ENCODE data around the gene TDP2.
A peak's percentile ranks its signal among the peaks of the same experiment; 100 is the strongest.
"Not testable (repeated sequence)": the region's sequence is repeated elsewhere in the genome, so short reads cannot be mapped to it uniquely, and the experiment has no call there.

Gene TDP2, protein sequence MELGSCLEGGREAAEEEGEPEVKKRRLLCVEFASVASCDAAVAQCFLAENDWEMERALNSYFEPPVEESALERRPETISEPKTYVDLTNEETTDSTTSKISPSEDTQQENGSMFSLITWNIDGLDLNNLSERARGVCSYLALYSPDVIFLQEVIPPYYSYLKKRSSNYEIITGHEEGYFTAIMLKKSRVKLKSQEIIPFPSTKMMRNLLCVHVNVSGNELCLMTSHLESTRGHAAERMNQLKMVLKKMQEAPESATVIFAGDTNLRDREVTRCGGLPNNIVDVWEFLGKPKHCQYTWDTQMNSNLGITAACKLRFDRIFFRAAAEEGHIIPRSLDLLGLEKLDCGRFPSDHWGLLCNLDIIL

DNA sequence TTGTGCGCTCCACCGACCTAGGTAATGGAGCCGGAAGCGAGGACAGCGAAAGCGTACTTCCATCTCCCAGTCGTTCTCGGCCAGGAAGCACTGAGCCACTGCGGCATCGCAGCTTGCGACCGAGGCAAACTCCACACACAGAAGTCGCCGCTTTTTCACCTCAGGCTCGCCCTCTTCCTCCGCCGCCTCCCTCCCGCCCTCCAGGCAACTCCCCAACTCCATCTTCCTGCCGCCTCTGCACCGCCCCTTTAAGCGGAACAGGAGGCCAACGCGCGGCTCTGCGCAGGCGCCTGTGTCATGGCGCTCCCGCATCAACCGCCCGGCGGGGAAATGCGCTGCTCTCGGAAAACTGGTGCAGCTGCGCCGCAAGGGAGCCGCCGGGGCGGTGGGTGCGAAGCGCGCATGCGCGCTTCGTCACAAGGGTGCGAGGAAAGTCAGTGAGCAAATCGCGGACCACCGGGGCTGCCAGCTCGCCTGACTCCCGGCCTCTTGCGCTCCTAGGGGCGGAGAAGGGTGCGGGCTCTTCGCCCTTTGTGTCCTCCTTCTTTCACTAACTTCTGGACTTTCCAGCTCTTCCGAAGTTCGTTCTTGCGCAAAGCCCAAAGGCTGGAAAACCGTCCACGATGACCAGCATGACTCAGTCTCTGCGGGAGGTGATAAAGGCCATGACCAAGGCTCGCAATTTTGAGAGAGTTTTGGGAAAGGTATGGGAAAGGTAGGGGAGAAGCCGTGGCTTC lies at the start of gene TDP2, which contains the start of gene ACOT13:
TSS of gene TDP2 (minus strand) at position 259 of the 737 bp plus-strand sequence. CDS start at position 222, 37 bp downstream.
TSS of gene ACOT13 (plus strand) at position 437 of the 737 bp plus-strand sequence. CDS start at position 624, 187 bp downstream.
- H3K36me3 Mint-ChIP-seq (ENCODE audit: low read depth) = peaks cover 51% of the 10 kb centered on the region
- peak within 1 kb of the TSS; percentile 91 for H3K27ac Mint-ChIP-seq
- no peaks in the 10 kb centered on the region for H3K27me3 Mint-ChIP-seq (ENCODE audit: low read depth)
- H3K9me3 Mint-ChIP-seq = peaks cover 17% of the 10 kb centered on the region
- H3K4me3 Mint-ChIP-seq = peak within 1 kb of the TSS; percentile 92
- peaks cover 35% of the 10 kb centered on the region for H3K4me1 Mint-ChIP-seq (ENCODE audit: low read depth)
- DNase-seq (ENCODE audit: low spot score) = peak; percentile 98

DNA sequence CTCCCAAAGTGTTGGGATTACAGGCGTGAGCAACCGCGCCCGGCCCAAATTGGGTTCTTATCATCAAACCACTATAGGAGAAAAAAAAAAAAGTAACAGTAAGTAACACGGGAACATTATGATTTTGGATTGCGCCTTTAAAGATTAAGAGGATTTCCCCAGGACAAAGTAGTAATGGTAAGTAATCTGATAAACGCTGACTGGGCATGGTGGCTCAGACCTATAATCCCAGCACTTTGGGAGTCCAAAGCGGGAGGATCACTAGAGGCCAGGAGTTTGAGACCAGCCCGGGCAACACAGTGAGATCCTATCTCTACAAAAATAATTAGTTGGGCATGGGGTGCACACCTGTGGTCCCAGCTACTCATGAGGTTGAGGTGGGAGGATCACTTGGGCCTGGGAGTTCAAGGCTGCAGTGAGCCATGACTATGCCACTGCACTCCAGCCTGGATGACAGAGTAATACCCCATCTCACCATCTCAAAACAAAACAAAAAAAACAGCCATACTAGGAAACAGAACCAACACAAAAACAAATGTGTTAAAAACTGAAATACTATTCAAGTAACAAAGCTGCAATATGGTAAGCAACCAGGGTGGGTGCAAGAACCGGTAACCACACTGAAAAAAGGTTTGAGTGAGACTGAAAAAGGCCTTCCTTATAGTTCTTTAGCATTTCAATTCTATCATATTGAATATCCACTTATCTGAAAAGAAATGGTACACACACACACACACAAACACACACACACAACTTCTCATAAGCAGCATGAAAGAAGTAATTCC lies 44.0 kb upstream of the TDP2 start:
- Mint-ChIP-seq H3K36me3 (ENCODE audit: low read depth) (peaks cover 82% of the 10 kb centered on the region), H3K4me3 (no peak overlapping the region), H3K9me3 (no peaks in the 10 kb centered on the region), H3K27me3 (ENCODE audit: low read depth) (no peaks in the 10 kb centered on the region), H3K27ac (no peak overlapping the region), H3K4me1 (ENCODE audit: low read depth) (peaks cover 25% of the 10 kb centered on the region)
- DNase-seq (ENCODE audit: low spot score) = no peak

DNA sequence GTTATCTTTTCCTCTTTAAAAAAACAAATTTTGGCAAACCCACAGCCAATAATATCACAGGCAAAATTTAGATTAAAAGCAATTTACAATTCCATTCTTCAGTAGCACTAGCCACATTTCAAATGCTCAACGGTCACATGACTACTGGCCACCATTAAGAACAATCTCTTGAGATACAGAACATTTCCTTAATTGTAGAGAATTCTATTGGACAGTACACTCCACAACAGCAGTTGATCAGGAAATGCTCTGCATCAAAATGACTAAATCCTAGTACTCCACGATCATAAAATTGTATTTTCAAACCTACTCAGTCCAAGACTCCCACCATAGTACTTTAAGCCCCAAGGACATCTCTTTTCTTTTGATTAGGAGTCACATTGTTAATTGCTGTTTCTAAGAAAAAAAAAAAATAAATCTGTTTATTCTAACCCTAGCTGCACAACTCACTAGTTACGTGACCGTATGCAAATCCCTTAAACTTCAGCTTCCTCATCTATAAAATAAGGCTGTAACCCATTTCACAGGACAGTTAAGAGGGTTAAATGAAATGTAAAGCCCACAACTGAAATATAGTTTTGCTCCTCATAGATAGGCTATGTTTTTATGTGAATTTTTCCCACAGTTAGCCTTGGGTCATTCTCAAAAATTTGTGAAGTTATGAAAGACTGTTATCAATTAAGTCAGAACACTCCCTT lies 42.5 kb upstream of the TDP2 start:
- no peak for DNase-seq (ENCODE audit: low spot score)
- no peak overlapping the region for H3K4me3 Mint-ChIP-seq
- H3K4me1 Mint-ChIP-seq (ENCODE audit: low read depth) = peaks cover 17% of the 10 kb centered on the region
- H3K27ac Mint-ChIP-seq = no peak overlapping the region
- peaks cover 80% of the 10 kb centered on the region for H3K36me3 Mint-ChIP-seq (ENCODE audit: low read depth)
- H3K9me3 Mint-ChIP-seq = no peaks in the 10 kb centered on the region
- no peaks in the 10 kb centered on the region for H3K27me3 Mint-ChIP-seq (ENCODE audit: low read depth)

DNA sequence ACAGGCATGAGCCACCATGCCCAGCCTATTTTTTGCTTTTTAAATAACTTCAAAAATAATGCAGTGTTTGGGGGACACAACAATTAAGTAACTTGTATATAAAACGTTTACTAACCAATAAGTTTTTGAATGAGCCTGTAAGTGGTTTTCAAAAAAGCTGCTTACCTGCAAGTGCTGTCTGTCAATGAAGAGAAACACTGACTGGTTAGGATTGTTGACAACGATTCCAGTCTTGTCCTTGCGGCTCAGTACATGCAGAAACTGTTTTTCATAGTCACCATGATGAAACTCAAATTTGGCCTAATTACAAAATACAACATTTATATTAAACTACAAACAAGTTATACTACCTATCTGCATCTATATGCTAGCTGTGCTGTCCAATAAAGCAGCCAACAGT lies 41.9 kb upstream of the TDP2 start:
- no peak overlapping the region for H3K4me3 Mint-ChIP-seq
- H3K9me3 Mint-ChIP-seq = no peaks in the 10 kb centered on the region
- no peak overlapping the region for H3K27ac Mint-ChIP-seq
- H3K4me1 Mint-ChIP-seq (ENCODE audit: low read depth) = peaks cover 17% of the 10 kb centered on the region
- no peaks in the 10 kb centered on the region for H3K27me3 Mint-ChIP-seq (ENCODE audit: low read depth)
- no peak for DNase-seq (ENCODE audit: low spot score)
- H3K36me3 Mint-ChIP-seq (ENCODE audit: low read depth) = peaks cover 79% of the 10 kb centered on the region

DNA sequence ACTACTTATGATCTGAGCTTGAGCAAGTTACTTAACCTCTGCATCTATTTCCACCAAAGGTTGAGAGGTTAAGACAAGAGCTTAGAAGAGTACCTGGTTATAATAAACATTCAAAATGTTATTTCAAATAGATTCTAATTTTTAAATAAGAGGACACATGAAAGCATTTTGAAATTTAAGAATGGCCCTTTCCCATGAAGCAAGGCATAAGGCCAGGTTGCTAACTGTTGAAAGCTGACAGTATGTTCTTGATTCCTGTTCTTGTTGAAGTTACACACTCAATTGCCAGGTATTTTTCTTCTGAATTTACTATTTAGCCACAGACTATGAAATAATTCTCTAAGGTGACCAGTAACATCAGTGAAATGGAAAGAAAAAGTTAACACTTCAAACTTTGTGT lies 37.8 kb upstream of the TDP2 start:
- no peaks in the 10 kb centered on the region for H3K27me3 Mint-ChIP-seq (ENCODE audit: low read depth)
- H3K4me3 Mint-ChIP-seq = no peak overlapping the region
- H3K36me3 Mint-ChIP-seq (ENCODE audit: low read depth) = peaks cover 73% of the 10 kb centered on the region
- no peak for DNase-seq (ENCODE audit: low spot score)
- peaks cover 13% of the 10 kb centered on the region for H3K4me1 Mint-ChIP-seq (ENCODE audit: low read depth)
- no peaks in the 10 kb centered on the region for H3K9me3 Mint-ChIP-seq
- H3K27ac Mint-ChIP-seq = no peak overlapping the region

DNA sequence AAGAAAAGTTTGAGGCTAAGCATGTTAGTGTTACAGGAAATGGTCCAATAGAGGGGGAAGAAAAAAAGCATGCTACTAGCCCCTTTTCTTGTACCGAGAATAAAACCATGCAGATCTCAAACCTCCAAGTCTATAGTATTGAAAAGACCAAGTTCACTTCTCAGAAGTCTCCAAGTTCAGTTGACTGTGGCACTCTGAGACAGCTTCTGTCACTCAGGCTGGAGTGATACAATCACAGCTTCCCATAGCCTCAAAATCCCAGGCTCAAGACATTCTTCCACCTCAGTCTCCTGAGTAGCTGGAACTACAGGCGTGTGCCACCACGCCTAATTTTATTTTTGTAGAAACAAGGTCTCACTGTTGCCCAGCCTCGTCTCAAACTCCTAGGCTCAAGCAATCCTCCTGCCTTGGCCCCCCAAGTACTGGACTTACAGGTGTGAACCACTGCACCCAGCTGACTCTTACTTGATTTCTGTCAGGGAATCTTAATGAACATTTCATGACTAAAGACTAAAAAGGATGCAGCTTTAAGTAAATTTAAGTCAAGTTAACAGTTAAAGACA lies 36.1 kb upstream of the TDP2 start:
- Mint-ChIP-seq H3K27me3 (ENCODE audit: low read depth) (no peaks in the 10 kb centered on the region), H3K4me3 (no peak overlapping the region), H3K27ac (peak overlapping the region; percentile 41), H3K9me3 (no peaks in the 10 kb centered on the region), H3K36me3 (ENCODE audit: low read depth) (peaks cover 63% of the 10 kb centered on the region), H3K4me1 (ENCODE audit: low read depth) (peaks cover 12% of the 10 kb centered on the region)
- no peak for DNase-seq (ENCODE audit: low spot score)

DNA sequence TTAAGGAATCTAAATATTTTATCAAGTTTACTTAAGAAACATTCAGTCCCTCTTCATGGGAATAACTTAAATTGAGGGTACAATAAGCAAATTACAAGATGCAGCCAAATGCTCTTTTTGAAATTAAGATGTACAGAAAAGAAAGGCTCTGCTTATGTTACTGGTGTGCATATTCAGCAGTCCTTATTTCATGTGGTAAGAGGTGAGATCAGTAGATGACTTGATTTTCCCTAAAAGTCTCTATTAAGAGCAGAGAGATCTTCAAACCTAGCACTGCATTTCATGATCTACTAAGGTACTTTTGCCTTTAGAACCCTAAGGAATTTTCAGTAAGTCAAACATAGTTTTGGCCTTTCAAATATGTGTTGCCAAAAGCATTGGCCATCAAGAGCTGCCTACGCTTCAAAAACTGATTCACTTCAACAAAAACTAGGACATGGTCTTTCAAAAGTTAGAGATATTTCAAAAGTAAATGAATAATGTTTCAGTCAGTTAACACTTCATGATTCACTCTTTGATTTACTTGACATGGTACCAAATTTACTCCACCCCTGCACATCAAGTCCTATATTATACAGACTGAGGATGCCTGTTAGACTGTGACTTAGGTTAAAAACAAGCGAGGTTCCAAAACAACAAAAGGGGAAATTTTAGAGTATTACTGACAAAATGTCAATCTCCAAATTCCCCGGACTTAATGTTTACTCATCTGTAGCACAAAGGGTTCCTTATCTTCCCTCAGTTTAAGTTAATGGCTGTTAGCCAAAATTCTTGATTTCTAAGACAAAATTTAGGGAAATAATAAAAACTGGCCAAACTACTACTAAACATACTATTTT lies 33.0 kb upstream of the TDP2 start:
- peaks cover 35% of the 10 kb centered on the region for H3K36me3 Mint-ChIP-seq (ENCODE audit: low read depth)
- no peak for DNase-seq (ENCODE audit: low spot score)
- H3K4me3 Mint-ChIP-seq = no peak overlapping the region
- peaks cover 11% of the 10 kb centered on the region for H3K4me1 Mint-ChIP-seq (ENCODE audit: low read depth)
- no peak overlapping the region for H3K27ac Mint-ChIP-seq
- H3K9me3 Mint-ChIP-seq = no peaks in the 10 kb centered on the region
- H3K27me3 Mint-ChIP-seq (ENCODE audit: low read depth) = no peaks in the 10 kb centered on the region

DNA sequence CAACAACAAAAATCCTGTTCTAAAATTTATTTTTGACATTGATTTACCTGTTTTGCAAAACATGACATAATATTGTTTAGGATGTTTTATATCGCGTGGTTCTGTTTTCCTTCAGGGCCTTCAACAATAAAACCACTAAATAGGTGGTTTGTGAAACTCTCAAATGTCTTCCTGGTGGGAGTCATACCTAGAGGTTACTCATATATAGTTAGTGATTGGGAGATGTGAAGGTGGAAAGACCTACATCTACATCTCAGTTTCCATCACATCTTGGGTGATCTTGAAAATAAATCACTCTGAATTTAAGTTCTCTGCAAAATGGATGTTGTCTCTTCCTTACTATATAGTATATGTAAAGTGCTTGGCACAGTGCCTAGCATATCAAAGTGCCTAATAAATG lies 29.4 kb upstream of the TDP2 start:
- Mint-ChIP-seq H3K9me3 (no peaks in the 10 kb centered on the region), H3K27me3 (ENCODE audit: low read depth) (no peaks in the 10 kb centered on the region), H3K4me3 (no peak overlapping the region), H3K4me1 (ENCODE audit: low read depth) (peaks cover 6% of the 10 kb centered on the region), H3K36me3 (ENCODE audit: low read depth) (peaks cover 13% of the 10 kb centered on the region), H3K27ac (no peak overlapping the region)
- DNase-seq (ENCODE audit: low spot score) = no peak

DNA sequence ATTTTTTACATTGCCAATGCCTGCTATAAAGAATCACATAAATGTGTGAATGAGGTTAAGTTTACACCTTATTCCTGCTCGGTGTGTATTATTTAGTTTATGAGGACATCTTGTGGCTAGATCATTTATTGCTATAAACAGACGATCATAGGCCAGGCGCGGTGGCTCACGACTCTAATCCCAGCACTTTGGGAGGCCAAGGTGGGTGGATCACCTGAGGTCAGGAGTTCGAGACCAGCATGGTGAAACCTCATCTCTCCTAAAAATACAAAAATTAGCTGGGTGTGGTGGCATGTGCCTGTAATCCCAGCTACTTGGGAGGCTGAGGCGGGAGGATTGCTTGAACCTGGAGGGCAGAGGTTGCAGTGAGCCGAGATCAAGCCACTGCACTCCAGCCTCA lies 28.9 kb upstream of the TDP2 start:
- DNase-seq (ENCODE audit: low spot score) = not testable (repeated sequence)

DNA sequence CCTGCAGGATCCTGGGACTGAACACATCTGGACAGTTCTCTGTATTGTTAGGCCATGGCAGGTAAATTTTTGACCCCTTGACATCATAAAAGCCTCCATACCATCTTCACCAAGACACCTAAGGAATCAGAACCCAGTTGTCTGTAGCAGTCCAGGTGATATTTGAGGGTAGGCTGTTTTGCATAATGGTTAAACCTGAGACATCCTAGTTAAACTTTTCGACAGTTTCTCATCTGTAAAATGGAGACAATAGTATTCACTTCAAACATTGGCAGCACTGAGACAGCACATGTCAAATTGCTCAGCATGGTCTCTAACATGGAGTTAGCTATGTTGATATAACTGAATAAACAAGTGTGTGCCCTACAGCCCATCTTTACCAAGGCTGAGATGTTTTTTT lies 27.5 kb upstream of the TDP2 start:
- Mint-ChIP-seq H3K9me3 (no peaks in the 10 kb centered on the region), H3K4me3 (no peak overlapping the region), H3K27me3 (ENCODE audit: low read depth) (no peaks in the 10 kb centered on the region), H3K36me3 (ENCODE audit: low read depth) (peaks cover 3% of the 10 kb centered on the region), H3K4me1 (ENCODE audit: low read depth) (peaks cover 6% of the 10 kb centered on the region), H3K27ac (no peak overlapping the region)
- no peak for DNase-seq (ENCODE audit: low spot score)

More for the DNA sequence above, 28.9 kb upstream of the TDP2 start:
- H3K9me3 Mint-ChIP-seq; H3K4me3 Mint-ChIP-seq; H3K4me1 Mint-ChIP-seq (ENCODE audit: low read depth); H3K27me3 Mint-ChIP-seq (ENCODE audit: low read depth); H3K27ac Mint-ChIP-seq: not testable (repeated sequence)
- H3K36me3 Mint-ChIP-seq (ENCODE audit: low read depth) = peaks cover 10% of the 10 kb centered on the region

DNA sequence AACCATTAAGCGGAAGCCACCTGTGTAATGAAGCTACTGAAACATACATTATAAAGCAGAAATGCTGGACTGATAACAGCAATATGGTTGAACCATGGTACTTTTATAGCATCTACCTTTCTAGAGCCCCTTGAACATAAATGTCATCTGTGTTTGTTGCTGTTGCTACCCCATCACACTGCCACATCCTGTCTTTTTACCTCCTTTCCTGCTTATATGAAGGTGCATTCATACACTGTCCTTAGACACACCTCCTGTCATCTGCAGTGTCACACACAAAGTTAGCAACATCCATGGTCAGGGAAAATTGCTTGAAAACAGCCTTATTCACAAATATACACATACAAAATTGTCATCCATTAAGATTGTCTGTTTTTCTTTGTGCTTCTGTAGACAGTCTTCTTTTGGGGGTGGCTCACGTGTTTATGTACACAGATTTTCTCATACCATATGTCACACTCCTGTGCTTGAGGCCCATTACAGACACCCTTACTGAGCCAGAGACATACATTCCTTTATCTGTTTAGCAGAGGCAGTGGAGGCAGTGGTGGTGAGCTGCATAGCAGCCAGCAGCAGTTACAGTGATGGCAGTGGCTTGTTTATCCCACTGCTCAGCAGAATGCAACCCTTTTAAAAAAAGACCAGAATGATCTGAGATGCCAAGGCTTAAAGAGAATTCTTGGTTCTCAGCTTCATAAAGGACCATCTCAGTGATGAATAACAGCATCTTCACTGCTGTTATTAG lies 26.3 kb upstream of the TDP2 start:
- Mint-ChIP-seq H3K27ac (no peak overlapping the region), H3K4me3 (no peak overlapping the region)

DNA sequence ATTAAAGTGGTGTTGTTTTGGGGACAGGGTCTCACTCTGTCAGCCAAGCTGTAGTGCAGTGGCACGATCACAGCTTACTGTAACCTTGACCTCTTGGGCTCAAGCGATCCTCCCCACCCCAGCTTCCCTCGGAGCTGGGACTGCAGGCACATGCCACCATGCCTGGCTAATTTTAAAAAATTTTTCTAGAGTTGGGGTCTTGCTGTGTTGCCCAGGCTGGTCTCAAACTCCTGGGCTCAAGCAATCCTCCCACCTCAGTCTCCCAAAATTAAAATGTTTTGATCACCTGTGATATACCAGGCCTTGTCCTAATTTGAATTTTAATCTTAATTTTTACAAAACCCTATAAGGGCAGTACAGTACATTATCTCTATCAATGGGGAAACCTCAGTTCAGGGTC lies 25.7 kb upstream of the TDP2 start:
- Mint-ChIP-seq H3K27me3 (ENCODE audit: low read depth) (no peaks in the 10 kb centered on the region), H3K36me3 (ENCODE audit: low read depth) (peaks cover under 1% of the 10 kb centered on the region), H3K9me3 (no peaks in the 10 kb centered on the region), H3K27ac (no peak overlapping the region), H3K4me1 (ENCODE audit: low read depth) (peaks cover 6% of the 10 kb centered on the region), H3K4me3 (no peak overlapping the region)
- DNase-seq (ENCODE audit: low spot score) = no peak

More for the DNA sequence above, 26.3 kb upstream of the TDP2 start:
- Mint-ChIP-seq H3K36me3 (ENCODE audit: low read depth) (no peaks in the 10 kb centered on the region), H3K27me3 (ENCODE audit: low read depth) (no peaks in the 10 kb centered on the region), H3K4me1 (ENCODE audit: low read depth) (peaks cover 6% of the 10 kb centered on the region), H3K9me3 (no peaks in the 10 kb centered on the region)
- DNase-seq (ENCODE audit: low spot score) = no peak
